NCI-H774 (cell line): Measurements from ENCODE around the gene DNASE2.
"Not testable (repeated sequence)": the region's sequence is repeated elsewhere in the genome, so short reads cannot be mapped to it uniquely, and the experiment has no call there.

Experiments
- DNase-seq: peaks from one replicate; lab custom pipeline; 2025; lab: John Stamatoyannopoulos, UW

The DNASE2 gene, protein sequence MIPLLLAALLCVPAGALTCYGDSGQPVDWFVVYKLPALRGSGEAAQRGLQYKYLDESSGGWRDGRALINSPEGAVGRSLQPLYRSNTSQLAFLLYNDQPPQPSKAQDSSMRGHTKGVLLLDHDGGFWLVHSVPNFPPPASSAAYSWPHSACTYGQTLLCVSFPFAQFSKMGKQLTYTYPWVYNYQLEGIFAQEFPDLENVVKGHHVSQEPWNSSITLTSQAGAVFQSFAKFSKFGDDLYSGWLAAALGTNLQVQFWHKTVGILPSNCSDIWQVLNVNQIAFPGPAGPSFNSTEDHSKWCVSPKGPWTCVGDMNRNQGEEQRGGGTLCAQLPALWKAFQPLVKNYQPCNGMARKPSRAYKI

DNA sequence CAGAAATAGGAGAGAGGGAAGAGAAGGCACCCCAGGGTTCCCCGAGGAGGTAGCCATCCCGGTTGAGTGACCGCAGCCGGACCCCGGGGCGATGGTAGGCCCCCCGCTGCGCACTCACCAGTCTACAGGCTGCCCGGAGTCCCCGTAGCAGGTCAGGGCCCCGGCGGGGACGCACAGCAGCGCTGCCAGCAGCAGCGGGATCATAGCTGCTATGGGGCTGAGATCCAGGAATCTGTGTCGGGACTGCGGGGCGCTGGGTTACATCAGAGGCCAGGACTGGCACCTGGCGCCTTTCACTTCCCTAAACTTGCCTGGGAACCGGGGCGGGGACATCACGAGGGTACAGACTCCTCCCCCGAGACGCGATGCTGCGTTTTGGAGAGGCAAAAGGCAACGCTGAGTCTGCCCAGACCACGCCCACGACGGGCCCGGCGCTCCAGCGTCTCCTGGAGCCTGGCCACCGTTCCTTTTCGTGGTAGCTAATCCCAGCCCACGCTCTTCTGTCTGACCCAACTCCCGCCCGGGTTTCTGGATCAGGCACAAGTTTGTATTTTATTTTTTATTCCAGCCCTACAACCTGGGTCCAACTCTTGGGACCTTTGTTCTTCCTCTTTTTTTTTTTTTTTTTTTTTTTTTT is at the start of gene DNASE2:
TSS of gene DNASE2 (minus strand) at position 278 of the 637 bp plus-strand sequence. CDS start at position 204, 74 bp downstream.
- DNase-seq: peak; percentile 96

DNA sequence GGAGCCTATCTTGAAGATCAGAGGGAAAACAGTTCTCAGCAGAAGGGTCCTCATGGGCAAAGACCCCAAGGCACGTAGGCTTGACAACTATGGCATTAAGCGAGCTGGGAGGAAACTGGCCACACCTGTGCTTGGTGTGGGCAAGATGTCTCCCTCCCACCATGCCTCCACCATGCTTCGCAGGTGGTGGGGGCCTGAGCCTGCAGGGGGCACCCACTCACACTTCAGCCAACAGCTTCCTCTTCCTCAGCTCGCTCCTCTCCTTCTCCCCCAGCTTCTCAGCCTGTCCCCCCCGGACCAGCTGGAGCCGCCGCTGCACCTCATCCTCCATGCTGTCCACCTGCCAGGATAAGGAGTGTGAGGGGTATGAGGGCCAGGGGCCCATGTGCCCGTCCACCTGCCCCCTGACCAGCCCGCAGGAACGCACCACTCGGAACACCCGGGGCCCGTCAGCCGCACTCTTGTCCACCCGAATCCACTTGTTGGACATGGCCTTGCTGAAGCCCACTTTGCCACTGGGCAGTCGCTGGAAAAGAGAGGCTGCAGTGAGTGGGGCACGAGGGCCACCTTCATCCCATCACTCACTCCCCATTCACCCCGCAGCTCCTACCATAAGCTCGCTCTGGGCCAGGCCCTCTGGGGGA is 48.9 kb upstream of the DNASE2 start:
- DNase-seq: no peak

DNA sequence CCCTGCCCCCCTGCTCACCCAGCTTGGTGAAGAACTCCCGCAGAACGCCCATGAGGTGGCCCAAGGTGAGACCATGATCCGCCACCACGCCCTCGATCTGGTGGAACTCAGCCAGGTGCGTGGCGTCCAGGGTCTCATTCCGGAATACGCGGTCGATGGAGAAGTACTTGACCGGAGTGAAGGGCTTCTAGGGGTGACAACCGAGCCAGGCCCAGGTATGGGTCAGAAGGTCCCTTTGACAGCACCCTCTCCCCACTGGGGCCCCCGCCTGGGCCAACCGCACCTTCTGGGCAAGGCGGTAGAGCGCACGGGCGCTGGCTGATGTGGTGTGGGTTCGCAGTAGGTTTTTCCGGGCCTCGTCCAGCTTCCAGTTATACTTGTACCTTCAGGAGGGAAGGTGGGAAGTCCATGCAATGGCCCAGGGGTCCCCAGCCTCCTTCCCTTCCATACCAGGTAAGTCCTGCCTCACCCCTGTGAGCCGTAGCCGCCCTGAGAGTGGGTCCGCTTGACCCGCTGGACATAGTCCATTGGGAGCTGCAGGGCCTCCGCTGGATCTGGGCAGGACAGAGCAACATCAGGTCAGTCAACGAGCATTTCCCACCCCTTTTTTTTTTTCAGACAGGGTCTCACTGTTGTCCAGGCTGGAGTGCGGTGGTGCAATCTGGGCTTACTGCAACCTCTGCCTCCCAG is 43.5 kb upstream of the DNASE2 start:
- no peak for DNase-seq

DNA sequence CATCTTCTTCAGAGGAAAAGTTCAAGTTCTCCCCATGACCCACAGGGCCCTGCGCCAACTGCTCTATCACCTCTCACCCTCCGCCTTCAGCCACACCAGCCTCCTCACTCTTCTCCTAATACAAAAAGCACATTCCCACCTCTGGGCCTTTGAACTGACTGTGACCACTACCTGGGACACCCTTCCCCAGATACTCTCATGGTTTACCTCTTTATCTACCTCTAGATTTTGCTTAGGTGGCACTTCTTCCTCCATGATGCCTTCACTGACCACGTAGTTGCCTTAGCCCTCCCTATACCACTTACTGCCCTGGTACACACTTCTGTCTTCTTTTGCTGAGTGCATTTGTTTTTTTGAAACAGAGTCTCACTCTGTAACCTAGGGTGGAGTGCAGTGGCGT is 41.7 kb upstream of the DNASE2 start:
- DNase-seq: no peak

DNA sequence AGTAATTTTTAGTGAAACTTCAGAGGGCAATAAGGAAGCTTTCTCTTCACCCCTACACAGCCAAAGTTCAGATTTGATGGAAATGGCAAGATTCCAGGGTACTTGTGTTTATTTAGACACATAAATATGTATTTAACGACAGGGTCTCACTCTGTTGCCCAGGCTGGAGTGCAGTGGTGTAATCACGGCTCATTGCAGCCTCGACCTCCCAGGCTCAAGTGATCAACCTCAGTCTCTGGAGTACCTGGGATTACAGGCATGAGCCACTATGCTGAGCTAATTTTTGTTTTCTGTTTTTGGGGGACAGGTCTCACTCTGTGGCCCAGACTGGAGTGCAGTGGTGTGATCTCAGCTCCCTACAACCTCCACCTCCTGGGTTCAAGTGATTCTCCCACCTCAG is 39.8 kb upstream of the DNASE2 start:
- DNase-seq: no peak

DNA sequence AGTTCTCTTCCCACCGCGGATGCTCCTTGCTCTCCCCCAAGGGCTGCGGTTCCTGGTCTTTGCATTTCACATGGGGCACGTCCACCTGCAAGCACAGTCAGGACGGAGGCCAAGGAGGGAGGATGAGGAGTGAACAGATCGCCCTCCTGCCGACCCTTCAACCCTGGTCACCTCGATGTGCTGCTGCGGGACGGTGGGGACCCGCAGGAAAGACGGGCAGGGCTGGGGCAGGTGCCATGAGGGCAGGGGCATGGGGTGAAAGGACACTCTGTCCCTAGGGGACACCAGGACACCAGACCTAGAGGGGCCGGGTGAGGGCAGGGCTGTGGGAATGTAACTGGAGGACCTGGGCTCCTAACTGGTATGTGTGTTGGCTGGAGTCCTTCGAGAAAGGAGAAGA is 37.0 kb upstream of the DNASE2 start:
- DNase-seq: no peak

DNA sequence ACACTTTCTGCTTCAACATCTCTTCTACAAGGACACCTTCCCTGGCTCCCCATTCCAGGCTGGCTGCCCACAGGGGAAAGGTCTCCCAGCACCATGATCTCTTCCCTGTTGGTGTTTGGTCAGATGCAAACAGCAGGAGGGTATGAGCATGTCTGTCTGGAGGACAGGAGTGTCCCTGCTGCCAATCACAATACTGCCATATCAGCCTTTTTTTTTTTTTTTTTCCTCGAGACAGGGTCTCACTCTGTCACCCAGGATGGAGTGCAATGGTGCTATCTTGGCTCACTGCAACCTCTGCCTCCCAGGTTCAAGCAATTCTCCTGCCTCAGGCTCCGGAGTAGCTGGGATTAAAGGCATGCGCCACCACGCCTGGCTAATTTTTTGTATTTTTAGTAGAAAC is 34.6 kb upstream of the DNASE2 start:
- not testable (repeated sequence) for DNase-seq

DNA sequence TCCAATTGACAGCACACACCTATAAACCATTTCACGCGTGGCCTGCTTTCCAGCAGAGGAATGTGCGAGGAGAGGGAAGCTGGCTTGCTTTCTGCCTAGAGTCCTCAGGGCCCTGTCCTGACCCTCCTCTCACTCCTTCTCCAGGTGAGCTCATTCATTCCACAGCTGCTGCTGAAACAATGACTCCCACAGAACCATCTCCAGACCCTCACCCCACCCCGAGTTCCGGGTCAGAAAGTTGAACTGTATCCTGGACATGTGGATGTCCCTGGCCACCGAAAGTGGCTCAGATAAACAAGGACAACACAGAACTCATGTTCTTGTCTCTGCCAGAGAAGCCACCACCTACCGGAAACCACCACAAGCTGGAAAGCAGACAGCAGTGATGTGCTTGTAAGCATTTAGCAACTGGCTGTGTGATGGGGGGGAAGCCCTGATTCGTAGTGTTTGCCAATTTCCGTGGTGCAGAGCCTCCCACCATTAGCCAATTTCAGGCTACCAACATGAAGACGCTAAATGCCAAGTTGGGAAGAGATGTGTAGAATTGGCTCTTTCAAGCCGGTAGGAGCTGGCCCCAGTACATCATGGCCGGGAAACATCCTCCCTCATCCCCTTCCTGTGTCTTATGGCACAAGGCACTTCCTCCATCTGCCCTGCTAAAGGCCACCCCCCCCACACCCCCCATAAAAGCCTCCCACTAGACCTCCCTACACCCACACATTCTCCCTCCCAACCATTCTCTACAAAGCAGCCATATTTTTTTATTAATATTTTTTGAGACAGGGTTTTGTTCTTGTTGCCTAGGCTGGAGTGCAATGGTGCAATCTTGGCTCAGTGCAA is 32.8 kb upstream of the DNASE2 start:
- DNase-seq: no peak

DNA sequence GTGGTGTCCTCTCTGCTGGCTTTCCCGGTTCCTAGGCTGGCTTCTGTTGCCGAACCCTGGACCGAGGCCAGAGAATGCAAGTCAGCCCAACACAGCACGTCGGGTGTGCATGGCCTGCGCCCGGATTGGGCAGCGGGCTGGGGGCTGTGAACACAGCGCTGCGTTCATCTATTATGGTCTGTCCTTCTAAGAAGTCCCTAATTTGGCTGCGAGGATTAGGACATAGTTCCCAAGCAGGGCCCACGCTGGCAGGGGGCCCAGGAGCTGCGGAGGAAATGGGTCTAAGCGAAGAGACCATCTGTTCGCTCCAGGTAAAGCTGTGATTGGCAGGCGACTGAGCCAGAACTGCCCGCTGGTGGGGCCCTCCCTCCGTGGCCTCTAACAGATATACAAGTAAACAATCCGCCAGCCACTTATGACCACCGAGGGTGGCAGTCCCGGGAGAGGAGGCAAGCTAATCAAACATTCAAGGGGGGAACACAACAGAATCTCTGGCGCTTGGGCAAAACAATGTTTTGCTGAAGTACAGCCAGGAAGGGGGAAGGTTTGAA is 31.8 kb upstream of the DNASE2 start:
- peak; percentile 96 for DNase-seq

DNA sequence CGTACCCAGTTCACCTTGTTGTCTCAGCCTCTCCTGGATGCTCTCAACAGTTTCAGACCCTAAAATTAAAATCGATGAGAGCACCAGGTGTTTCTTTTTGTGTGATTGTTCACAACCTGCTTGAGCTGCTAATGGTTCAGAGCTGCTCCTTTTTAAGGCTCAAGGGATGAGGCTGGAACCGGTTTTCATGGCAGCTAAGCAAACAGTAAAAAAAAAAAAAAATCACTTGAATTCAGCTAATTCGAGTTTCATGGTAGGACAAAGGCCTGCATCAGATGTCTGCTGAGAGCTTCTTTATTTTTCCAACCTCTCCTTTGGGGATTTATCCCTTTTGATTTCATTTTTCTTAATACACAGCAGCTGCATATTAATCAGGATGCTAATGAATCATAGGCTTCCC is 31.3 kb upstream of the DNASE2 start:
- peak; percentile 91 for DNase-seq

DNA sequence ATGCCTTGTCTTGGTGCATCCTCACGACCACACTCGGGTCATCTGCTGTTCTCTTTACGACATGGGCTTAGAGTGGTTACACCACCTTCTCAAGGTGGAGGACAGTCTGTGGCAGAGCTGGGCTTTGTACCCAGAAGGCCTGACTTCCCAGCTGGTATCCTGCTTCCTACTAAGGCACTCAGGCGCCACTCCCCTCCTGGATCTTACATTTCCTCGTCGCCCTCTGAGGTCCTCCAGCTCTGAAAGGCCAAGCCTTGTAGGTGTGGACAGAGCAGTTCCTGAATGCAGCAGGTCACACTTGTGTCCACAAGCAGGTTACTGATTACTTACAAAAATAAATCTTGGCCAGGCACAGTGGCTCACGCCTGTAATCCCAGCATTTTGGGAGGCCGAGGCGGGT is 25.9 kb upstream of the DNASE2 start:
- no peak for DNase-seq

DNA sequence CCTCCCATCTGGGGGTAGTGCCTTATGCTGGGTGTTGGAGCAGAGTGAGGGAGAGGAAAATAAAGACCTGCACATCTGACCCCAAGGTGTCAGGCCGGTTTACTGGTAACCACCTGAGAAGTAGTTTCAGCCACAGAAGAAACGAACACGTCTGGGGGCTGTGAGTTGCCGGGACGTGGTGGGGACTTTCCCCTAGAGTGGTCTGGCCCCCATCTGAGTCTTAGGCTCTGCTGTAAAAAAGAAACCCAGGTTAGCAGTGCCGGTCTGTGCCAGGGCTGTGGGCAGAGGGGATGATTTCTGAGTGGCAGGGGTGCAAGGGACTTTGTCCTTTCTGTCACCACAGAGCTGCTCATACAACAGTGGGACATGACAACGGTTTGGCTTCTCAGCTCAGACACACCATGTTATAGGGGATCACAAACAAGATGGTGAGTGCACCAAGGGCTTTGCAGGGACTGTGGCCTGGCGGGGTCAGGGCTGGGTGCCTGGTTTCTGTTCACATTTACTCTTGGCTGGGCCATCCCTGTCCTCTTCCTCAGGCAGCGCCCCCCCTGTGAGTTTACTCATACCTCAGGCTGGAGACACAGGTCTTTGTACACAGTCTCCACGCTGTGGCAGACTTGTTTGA is 18.8 kb upstream of the DNASE2 start:
- DNase-seq: no peak

DNA sequence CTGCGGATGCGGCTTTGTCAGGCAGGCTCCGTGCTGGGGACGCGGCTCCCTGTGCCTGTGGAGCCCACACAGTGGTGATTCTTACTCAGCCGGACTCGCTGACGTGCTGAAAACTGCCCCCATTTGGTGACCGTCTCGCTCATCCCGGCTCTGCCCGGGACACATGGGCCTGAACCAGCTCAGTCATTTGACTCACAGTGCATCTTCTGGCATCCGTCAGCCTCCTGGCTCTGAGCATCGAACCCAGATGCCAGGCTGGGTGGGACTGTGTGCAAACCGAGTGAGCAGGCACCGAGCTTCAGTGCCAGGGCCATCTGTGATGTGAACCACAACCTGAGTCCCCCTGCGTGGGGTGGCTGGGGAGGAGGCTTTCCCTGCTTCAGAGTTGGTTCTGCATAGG is 15.2 kb upstream of the DNASE2 start:
- no peak for DNase-seq

DNA sequence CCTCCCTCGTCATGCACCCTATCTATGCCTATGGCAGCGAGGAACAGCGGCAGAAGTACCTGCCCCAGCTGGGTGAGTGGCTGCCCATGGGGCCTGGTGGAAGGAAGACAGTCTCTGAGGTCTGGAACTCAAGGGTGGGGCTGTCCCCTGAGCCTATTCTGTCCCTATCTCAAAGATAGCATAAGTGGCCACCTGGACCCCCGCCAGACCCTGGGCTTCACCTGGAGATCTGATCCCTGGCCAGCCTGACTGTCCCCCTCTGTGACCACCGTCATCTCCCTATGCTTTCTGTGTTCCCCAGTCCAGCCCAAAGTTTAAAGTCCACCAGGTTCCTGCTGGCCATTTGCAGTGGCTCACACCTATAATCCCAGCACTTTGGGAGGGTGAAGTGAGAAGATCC is 12.3 kb upstream of the DNASE2 start:
- DNase-seq: no peak

DNA sequence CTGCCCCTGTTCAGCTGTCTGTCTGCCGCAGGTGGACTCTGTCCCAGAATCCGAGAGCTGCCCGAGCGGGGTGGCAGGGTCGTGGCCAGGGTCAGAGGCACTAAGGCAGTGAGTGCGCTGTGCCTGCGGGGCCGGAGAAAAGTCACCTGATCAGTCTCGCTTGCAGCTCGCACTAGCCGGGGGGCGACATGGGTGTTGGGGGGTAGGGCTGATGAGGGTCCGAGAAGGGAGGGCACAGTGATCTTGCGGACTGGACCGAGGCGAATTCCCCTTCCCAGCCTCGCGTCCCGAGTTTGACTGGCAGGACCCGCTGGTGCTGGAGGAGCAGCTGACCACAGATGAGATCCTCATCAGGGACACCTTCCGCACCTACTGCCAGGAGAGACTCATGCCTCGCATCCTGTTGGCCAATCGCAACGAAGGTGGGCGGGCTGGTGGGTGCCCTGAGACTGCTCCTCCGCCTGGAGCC is 10.3 kb upstream of the DNASE2 start:
- no peak for DNase-seq

DNA sequence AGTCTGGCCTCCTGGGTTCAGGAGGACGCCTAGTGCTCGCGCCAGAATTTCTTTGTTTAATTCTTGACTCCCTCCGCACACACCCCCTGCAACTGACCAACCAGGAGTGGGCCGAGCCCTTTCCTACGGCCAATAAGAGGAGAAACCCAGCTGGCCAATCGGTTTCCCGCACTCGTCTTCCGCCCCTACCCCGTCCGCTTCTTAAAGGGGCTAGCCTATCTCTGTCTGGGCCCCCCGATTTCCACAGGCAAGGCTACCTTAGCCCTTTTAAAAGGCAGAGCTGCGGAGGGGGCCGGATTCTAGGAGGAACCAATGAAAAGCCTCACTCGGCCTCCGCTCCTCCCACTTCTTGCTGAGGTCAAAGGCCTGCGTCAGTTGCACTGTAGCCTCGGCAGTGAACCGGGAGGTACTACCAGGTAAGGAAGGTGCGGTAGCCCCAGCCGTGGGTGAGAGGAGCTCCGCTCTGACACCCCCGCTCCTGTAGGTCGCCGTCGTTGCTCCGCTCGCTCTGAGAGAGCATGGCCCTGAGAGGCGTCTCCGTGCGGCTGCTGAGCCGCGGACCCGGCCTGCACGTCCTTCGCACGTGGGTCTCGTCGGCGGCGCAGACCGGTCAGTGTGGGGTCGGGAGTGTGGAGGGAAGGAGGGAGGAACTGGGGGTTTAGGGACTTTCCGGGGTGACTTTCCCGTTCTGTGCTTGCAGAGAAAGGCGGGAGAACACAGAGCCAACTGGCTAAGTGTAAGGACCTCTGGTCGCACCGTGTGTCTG is 9.7 kb upstream of the DNASE2 start, which contains the start of gene GCDH:
TSS of gene GCDH (plus strand) at position 374 of the 766 bp plus-strand sequence. CDS start at position 519, 145 bp downstream.
- DNase-seq: peak; percentile 97

DNA sequence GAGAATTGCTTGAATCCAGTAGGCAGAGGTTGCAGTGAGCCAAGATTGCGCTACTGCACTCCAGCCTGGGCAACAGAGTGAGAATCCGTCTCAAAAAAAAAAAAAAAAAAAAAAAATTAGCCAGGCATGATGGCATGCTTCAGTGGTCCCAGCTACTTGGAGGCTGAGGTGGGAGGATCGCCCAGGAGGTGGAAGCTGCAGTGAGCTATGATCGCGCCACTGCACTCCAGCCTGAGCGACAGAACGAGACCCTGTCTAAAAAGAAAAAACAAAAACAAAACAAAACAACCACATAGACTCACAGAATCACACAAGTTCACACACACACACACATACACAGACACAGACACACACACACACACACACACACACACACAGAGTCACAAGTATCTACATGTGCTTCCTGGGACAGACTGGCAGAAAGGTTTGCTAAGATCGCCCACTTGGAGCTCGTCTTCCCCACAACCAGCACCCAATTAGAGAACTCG is 9.1 kb upstream of the DNASE2 start:
- not testable (repeated sequence) for DNase-seq

DNA sequence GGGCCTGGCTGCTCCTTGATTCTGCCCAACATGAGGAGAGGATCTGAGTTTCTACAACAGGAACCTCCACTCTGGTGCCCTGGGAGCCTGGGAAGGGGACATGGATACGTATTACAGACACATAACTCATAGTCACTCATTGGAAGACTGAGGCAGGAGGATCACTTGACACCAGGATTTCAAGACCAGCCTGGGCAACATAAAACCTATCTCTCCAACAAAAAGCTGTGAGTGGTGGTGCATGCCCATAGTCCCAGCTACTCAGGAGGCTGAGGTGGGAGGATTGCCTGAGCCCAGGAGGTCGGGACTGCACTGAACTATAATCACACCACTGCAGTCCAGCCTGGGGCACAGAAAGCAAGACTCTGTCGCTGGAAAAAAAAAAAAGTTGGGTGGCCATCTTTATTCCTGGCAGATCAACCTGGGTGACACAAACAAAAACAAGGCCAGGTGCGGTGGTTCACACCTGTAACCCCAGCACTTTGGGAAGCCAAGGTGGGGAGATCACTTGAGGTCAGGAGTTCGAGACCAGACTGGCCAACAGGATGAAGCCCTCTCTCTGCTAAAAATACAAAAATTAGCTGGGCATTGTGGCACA is 6.9 kb upstream of the DNASE2 start:
- DNase-seq: no peak
